A549 (cell line): Measurements from ENCODE around the gene LINGO3. TPM values are rescaled to one million over a fixed set of nuclear protein-coding genes. Genes with fewer than 3 reads are reported as not detected.
A peak's percentile ranks its signal among the peaks of the same experiment; 100 is the strongest.

ENCODE experiments used
- ATAC-seq, 2 experiments: fragments of 200-7000 bp in 1 of 2; fragments of >200 bp in 1 of 2; cut with Nextera tagmentation in 1 of 2; cut with Tn5 transposase in 1 of 2; 3 replicates each; pipeline versions ENCODE4 v1.8.0 to v1.9.1; 2018 to 2020; ENCODE audit warnings: mild to moderate bottlenecking in 1 of 2, moderate library complexity in 1 of 2
- CTCF ChIA-PET: fragments of 300-600 bp; sonication (Branson Sonifier 250); formaldehyde crosslinking; extraction: SDS; loops from one replicate; lab custom pipeline; 2021; ENCODE audit warnings: antibody characterized with exemption, inconsistent platforms; lab: Yijun Ruan, JAX
- POLR2A ChIA-PET: fragments of 350-600 bp; formaldehyde crosslinking; extraction: SDS; loops from one replicate; lab custom pipeline; 2021; ENCODE audit warnings: antibody characterized with exemption, inconsistent platforms; lab: Yijun Ruan, JAX
- DNase-seq, 2 experiments: peaks; one replicate each; pipeline versions ENCODE4 v3.0.0 to v3.0.0-alpha.2; 2011 to 2016; ENCODE audit warnings: low read depth in 1 of 2, low spot score in 1 of 2
- FAIRE-seq: peaks from 2 replicates; lab custom pipeline; 2011; peaks lifted over from hg19 to GRCh38; lab: Jason Lieb, UNC
- H3K27ac ChIP-seq, 2 experiments: fragments of >200 bp; sonication (Bioruptor Twin); formaldehyde crosslinking; 3 replicates each; pipeline ENCODE4 v1.5.1; 2016 to 2017
- H3K4me1 ChIP-seq: fragments of >200 bp; sonication (Bioruptor Twin); formaldehyde crosslinking; 3 replicates; pipeline ENCODE4 v1.6.1; 2016
- H3K4me2 ChIP-seq: fragments of >200 bp; sonication (Bioruptor Twin); formaldehyde crosslinking; 3 replicates; pipeline ENCODE4 v1.6.1; 2016
- H3K4me3 ChIP-seq: fragments of >200 bp; sonication (Bioruptor Twin); formaldehyde crosslinking; 3 replicates; pipeline ENCODE4 v1.5.1; 2016
- H3K9me3 ChIP-seq: fragments of >200 bp; sonication (Bioruptor Twin); formaldehyde crosslinking; 3 replicates; pipeline ENCODE4 v1.6.1; 2016
- BHLHE40 ChIP-seq: IDR thresholded peaks from 2 replicates; pipeline ENCODE4 v1.6.1; 2012; ENCODE audit warnings: low read depth, low read length, inconsistent platforms
- CHD4 ChIP-seq: fragments of 200-600 bp; sonication (generic); IDR thresholded peaks from 2 replicates; pipeline ENCODE4 v1.6.1; 2016; ENCODE audit warnings: antibody characterized with exemption, mild to moderate bottlenecking, borderline replicate concordance
- FOSL2 ChIP-seq, 2 experiments: fragments of 450-650 bp in 1 of 2; fragments of >200 bp in 1 of 2; sonication (Bioruptor Twin) in 1 of 2; formaldehyde crosslinking; IDR thresholded peaks; 2 replicates each; pipeline versions ENCODE4 v1.5.0 to v1.6.1; 2016 to 2020; ENCODE audit warnings: mild to moderate bottlenecking in 1 of 2, moderate library complexity in 1 of 2
- HMGXB4 ChIP-seq: fragments of 250-450 bp; sonication (Bioruptor Pico); IDR thresholded peaks from 2 replicates; pipeline ENCODE4 v1.5.0; 2021; ENCODE audit warnings: mild to moderate bottlenecking, moderate library complexity, borderline replicate concordance
- JUNB ChIP-seq: fragments of >200 bp; sonication (Bioruptor Twin); formaldehyde crosslinking; IDR thresholded peaks from 2 replicates; pipeline ENCODE4 v1.6.1; 2016
- KDM1A ChIP-seq: fragments of 200-600 bp; sonication (generic); IDR thresholded peaks from 2 replicates; pipeline ENCODE4 v1.6.1; 2016; ENCODE audit warnings: low read depth, mild to moderate bottlenecking
- MYC ChIP-seq: IDR thresholded peaks from 2 replicates; pipeline ENCODE4 v1.6.1; 2012; ENCODE audit warnings: mild to moderate bottlenecking, inconsistent platforms, low read length, improper control_type of control experiment, borderline replicate concordance
- NR3C1 ChIP-seq: fragments of >200 bp; sonication (Bioruptor Twin); formaldehyde crosslinking; IDR thresholded peaks from 3 replicates; pipeline ENCODE4 v1.6.1; 2017
- POLR2AphosphoS2 ChIP-seq: conservative IDR thresholded peaks from 2 replicates; pipeline ENCODE4 v1.6.1; 2012; ENCODE audit warnings: low read length, improper control_type of control experiment, inconsistent platforms
- RFX5 ChIP-seq: fragments of 450-650 bp; IDR thresholded peaks from 2 replicates; pipeline ENCODE4 v1.7.1; 2014; ENCODE audit warnings: antibody characterized with exemption, mild to moderate bottlenecking, moderate library complexity
- ZC3H11A ChIP-seq: fragments of 450-650 bp; IDR thresholded peaks from 2 replicates; pipeline ENCODE4 v1.6.1; 2014; ENCODE audit warnings: antibody characterized with exemption, mild to moderate bottlenecking
- ZFP36 ChIP-seq: fragments of 450-650 bp; IDR thresholded peaks from 2 replicates; pipeline ENCODE4 v1.6.1; 2014; ENCODE audit warnings: borderline replicate concordance; ENCODE audit not compliant: partially characterized antibody
- ZNF302 ChIP-seq: fragments of 250-450 bp; sonication (Bioruptor Pico); IDR thresholded peaks from 2 replicates; pipeline ENCODE4 v1.9.0; 2021; ENCODE audit warnings: inconsistent platforms, mild to moderate bottlenecking, moderate library complexity
- ZSCAN20 ChIP-seq: fragments of 250-450 bp; sonication (Bioruptor Pico); IDR thresholded peaks from 2 replicates; pipeline ENCODE4 v1.8.0; 2022; ENCODE audit warnings: mild to moderate bottlenecking, moderate library complexity
- WGBS: methylation state at CpG from one replicate; pipeline ENCODE4 v1.1.6; 2017; ENCODE audit errors: missing lambda C conversion rate; 5-methylcytosine and 5-hydroxymethylcytosine counted together
- polyA plus RNA-seq, 4 experiments: library from polyadenylated mRNA; depleted of rRNA in 3 of 4; stranded (reverse); fragments of >200 nt; fragmentation: RNase III in 1 of 4; extraction: RNeasy Plus Mini Kit Qiagen cat#74134 plus additional on column Dnase treatment in 1 of 4; gene quantifications; 2 replicates in 3 of 4; 3 replicates in 1 of 4; pipeline ENCODE4 v1.2.3, GENCODE V29; 2011 to 2017
- TF ChIP-seq, protein P1 (sequence below): fragments of 250-450 bp; sonication (Bioruptor Pico); IDR thresholded peaks from 2 replicates; pipeline ENCODE4 v1.5.0; 2020; ENCODE audit warnings: low read depth, mild to moderate bottlenecking, moderate library complexity

Gene LINGO3
- polyA plus RNA-seq, 2 of the 4 experiments (the other 2 are of a cell fraction): not detected

GRCh38 chr19:2320049-2320448 lies 12.1 kb upstream of the LINGO3 start:
- Histone ChIP-seq H3K4me3 (no peak overlapping the region), H3K9me3 (peaks cover 6% of the 10 kb centered on the region; the same call in 1 of the 3 replicates), H3K27ac (no peak overlapping the region), H3K4me2 (no peak overlapping the region), H3K4me1 (no peaks in the 10 kb centered on the region)
- no peak for TF ChIP-seq MYC
- TF ChIP-seq CHD4: no peak
- TF ChIP-seq HMGXB4 (CRISPR knock-in tag): no peak
- no peak for TF ChIP-seq FOSL2 (IDR thresholded peaks at IDR 0.05)
- no peak for TF ChIP-seq FOSL2 (CRISPR knock-in tag; IDR thresholded peaks at IDR 0.05)
- ChIA-PET POLR2A (no interaction called here), CTCF (interaction anchor here (1.2 kb wide), 1 partner anchor 12 kb away, joined by 3 read pairs; the partner anchor contains the start of gene LINGO3)
- DNase-seq (no peak), FAIRE-seq (no peak), ATAC-seq (no peak; a peak in 1 of 6 replicates)
- 88% methylated on average over 4 of the region's 12 CpGs for WGBS

GRCh38 chr19:2319551-2319950 lies 11.6 kb upstream of the LINGO3 start:
- DNase-seq: no peak
- ChIA-PET POLR2A (no interaction called here), CTCF (no interaction called here)
- Histone ChIP-seq H3K4me1 (no peaks in the 10 kb centered on the region), H3K4me3 (no peak overlapping the region), H3K4me2 (no peak overlapping the region)
- no peak for FAIRE-seq
- ATAC-seq: no peak
- WGBS: no CpG with 5 or more reads among the region's 20 CpGs
- TF ChIP-seq, protein P1, sequence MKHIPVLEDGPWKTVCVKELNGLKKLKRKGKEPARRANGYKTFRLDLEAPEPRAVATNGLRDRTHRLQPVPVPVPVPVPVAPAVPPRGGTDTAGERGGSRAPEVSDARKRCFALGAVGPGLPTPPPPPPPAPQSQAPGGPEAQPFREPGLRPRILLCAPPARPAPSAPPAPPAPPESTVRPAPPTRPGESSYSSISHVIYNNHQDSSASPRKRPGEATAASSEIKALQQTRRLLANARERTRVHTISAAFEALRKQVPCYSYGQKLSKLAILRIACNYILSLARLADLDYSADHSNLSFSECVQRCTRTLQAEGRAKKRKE (CRISPR knock-in tag): no peak
- no peak for TF ChIP-seq HMGXB4 (CRISPR knock-in tag)
- no peak for TF ChIP-seq CHD4
- no peak for TF ChIP-seq MYC
- TF ChIP-seq ZNF302 (CRISPR knock-in tag): no peak
- no peak for TF ChIP-seq BHLHE40
- TF ChIP-seq POLR2AphosphoS2: no peak
- no peak for TF ChIP-seq ZSCAN20 (CRISPR knock-in tag)
- no peak for TF ChIP-seq RFX5
- no peak for TF ChIP-seq KDM1A
- TF ChIP-seq, all 56 proteins: peak for 0
- Histone ChIP-seq H3K9me3 (peaks cover 11% of the 10 kb centered on the region; the same call in 2 of the 3 replicates), H3K27ac (no peak overlapping the region)

DNA sequence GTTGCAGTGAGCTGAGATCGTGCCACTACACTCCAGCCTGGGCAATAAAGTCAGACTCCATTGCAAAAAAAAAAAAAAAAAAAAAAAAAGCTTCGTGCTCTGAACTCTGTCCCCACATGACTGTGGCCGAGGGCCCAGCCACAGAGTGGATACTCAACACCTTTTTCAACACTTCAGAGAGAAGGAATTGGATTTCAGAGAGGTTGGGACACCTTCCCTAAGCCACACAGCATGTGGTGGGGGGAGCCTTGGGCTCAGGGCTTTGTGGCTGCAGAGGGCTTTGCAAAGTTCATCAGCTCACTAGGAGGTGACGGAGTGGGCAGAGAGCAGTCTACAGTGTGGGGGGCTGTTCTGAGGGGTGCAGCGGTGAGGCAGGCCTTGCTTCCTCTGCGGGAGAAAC lies 11.0 kb upstream of the LINGO3 start:
- Histone ChIP-seq H3K27ac (no peak overlapping the region), H3K9me3 (peaks cover 15% of the 10 kb centered on the region; the same call in 2 of the 3 replicates), H3K4me2 (no peak overlapping the region), H3K4me1 (no peaks in the 10 kb centered on the region)
- POLR2A ChIA-PET: no interaction called here
- no peak for ATAC-seq
- WGBS: 74% methylated on average over 3 of the region's 6 CpGs
- no peak for DNase-seq
- CTCF ChIA-PET: no interaction called here
- no peak for TF ChIP-seq NR3C1
- TF ChIP-seq ZFP36: peak; percentile 41
- TF ChIP-seq ZC3H11A: no peak
- TF ChIP-seq JUNB: no peak
- TF ChIP-seq, all 56 proteins: peak for 1
- H3K4me3 ChIP-seq: no peak overlapping the region
- no peak for FAIRE-seq
